Activated CD4-positive, alpha-beta T cell treated with anti-CD3 and anti-CD28 coated beads, Interleukin-10, Interleukin-2, amounts not matched to agents 100 ng/mL and 50 ng/mL, durations not matched to agents 16 hours and 8 hours (primary cell): Measurements from ENCODE around the gene FKBP1A.
A peak's percentile ranks its signal among the peaks of the same experiment; 100 is the strongest.

Experiments used
- DNase-seq: peaks from one replicate; pipeline ENCODE4 v3.0.0-alpha.2; 2020

Gene FKBP1A

DNA sequence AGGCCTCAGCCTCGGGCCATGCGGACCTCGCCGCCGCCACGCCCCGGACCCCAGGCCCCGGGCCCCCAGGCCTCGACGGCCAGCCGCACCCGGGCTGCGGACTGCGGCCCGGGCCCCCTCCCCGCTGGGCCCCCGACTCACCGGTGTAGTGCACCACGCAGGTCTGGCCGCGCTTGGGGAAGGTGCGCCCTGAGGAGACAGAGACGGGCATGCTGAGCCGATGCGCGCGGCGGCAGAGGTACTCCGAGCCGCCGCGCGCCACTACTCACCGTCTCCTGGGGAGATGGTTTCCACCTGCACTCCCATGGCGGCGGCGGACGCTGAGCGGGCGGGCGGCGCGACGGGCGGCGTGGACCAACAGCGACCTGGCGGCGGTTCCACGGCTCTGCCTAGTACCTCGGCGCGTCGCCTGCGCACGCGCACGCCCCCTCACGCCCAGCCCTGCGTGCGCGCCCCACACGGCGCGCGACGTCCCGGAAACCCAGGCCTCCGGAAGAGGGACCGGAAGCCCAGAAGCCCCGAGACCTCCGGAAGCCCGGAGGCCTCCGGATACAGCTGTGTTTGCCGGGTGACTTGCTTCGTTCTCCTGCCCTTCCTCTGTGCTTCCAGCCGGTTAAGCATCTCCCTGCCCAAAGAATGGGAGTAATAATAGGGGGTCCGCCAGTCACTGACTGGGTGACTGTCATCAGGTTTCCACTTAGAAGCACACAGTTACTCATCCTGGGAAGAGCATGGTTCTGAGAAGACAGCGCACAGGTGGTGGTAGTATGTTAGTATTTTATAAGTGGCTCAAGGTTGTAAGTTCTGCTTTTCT lies at the start of gene FKBP1A:
Gene FKBP1A (minus strand): TSS at position 362 of the 814 bp plus-strand sequence. CDS start 56 bp downstream, at position 306.
- DNase-seq = peak; percentile 96

DNA sequence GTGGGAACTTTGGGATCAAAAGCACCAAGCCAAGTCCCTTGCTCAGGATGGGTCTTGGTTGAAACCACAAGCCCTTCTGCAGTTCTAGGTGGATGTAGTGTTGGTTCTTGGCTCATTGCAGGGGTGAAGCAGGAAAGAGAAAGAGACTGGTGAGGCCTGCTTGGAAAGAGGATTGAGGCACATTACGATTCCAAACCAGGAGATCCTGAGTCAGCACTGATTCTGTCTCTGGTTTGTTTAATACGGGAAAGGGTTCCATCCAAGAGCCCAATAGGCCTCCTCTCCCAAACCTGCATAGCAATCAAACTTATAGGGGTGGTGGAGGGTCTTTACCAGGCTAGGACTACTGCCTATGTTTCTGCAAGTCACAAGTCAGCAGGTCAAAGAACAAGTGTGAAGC lies 49.5 kb upstream of the FKBP1A start:
- DNase-seq = no peak

DNA sequence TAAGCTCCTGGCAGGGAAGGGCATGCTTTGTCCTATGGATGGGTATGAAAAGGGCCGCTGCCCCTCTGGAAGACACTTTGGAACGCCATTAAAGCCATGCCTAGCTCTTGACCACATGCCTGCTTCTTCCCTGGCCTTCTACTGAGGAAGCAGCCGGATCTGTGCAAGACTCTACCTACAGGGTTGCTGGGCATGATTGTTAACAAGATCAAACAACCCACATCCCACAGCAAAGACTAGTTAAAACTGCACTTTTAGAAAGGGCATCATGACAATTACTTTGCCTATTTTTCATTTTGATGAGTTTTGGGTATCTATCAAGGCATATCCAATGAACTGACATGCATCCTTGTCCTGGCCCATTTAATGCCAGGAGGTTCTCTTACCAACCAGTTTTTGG lies 48.3 kb upstream of the FKBP1A start:
- no peak for DNase-seq

DNA sequence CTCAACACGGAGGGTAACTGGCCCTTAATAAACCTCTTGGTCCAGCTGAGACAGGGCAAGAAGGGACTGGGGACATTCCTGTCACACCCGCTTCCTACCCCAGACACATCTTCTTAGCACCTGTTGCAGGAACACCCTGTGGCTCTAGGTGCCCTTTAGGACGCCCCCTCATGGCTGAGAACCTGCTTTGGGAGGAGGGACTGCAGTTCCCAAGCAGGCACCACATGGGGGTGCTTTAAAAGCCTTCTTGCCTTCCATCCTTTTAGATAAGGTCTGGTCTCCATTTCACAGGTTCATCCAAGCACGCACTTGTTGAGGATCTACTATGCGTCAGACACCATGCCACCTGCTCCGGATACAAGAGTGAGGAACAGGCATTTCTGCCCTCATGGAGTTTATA lies 47.2 kb upstream of the FKBP1A start:
- DNase-seq = peak; percentile 38

DNA sequence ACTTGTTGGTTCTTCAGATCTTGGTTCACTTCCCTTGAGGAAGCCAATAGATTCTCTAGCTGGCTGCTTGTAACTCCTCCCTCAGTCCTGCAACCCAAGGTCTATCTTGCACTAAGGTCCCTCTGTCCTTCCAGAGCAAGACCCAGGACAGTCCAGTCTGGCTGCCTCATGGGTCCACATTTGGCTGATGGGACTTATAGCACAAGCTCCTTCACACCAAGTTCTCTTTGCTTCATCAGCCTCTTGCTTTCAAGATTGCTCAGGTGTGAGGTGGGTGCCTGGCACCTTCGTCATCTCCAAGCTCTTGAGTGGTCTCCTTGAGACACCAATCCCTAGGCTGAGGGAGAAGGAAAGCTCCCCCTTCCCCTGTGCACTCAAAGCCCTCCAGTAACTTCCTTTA lies 45.5 kb upstream of the FKBP1A start:
- no peak for DNase-seq

DNA sequence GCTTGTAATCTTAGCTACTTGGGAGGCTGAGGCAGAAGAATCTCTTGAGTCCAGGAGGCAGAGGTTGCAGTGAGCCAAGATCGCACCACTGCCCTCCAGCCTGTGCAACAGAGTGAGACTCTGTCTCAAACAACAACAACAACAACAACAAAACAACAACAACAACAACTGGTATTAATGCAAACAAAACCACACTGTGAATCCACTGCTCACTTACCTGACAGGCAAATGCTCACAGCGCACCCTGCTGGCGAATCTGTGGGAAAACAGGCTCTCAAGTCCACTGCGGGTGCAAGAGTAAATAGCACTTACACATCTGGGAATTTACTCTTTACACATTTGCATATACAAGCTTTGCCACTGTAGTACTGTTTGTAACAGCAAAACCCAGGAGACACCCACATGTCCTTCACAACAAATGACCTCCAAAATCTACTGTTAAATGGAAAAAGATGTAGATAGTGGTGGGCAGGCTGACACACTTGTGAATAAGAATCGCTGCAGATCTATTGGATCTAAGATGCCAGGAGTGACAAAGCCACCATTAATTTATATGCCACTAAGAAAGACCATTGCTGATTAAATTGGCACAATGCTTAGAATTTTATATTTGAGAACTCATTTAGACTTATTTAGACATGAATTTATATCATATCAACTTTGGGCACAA lies 44.5 kb upstream of the FKBP1A start:
- peak; percentile 82 for DNase-seq

DNA sequence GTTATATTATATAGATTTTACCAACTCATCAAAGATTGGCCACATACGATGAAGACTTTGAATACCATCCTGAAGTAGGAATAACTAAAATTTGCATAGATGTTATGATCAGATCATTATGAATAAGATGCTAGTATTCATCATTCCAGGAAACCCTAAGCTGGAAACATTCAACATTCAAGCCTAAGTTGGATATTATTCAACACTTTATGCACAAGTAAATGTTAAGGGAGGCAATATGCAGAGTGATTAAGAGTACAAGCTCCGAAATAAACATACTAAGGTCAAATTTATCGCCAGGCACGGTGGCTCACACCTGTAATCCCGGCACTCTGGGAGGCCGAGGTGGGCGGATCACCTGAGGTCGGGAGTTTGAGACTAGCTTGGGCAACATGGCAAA lies 43.4 kb upstream of the FKBP1A start:
- DNase-seq = no peak

DNA sequence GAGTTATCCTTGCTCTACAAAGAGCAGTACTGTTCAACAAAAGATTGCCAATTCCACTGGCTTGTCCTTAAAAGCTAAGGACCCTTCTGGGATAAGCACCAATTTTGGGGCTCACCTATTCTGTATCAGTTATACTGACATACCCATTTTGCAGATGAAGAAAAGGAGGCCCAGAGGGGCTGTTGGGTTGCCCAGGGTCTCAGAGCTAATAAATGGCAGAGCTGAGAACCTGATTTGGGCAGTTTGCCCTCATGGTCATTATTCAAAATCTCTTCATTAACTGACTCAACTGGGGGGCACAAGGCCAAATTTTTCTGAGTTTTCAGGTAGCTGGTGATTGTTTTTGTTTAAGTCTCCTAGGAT lies 42.5 kb upstream of the FKBP1A start:
- no peak for DNase-seq

DNA sequence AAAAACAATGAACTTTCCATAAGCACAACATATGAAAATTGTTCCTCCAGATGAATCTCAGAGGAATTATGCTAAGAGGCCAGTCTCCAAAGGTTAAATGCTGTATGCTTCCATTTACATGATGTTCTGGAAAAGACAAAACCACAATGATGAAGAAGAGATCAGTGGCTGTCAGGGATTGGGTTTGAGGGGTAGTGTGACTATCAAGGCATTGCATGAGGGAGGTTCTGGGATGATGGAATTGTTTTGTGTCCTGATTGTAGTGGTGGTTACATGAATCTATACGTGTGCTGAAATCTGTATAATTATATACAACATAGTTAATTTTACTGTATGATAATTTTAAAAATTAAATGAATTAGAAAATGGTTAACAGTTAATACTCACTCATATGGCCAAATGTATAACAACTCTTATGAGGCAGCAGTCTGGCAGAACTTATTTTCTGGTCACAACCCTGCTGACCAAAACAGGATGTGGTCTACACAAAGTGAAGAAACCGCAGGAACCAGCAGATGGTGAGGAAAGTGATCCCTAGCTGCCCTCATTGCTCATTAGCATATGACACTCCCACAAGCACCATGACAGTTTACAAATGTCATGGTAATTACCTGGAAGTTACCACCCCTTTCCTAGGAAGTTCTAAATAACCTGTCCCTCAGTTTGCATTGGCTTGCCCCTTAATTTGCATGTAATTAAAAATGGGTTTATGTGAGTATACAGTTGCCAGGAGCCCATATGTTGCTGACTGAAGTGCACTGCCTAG lies 41.9 kb upstream of the FKBP1A start:
- DNase-seq = peak; percentile 90

DNA sequence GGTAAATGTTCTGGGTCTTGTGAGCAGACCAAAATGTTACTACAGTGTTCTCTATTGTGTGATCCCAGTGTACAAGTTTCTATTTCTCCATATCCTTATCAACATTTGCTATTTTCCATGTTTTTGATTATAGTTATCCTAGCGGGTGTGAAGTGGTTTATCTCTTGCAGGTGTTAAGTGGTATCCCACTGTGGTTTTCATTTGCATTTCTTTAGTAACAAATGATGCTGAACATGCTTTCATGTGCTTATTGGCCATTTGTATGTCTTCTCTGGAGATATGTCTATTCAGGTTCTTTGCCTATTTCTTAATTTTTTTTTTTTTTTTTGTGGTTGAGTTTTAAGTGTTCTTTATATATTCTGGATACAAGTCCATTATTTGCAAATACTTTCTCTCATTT lies 38.3 kb upstream of the FKBP1A start:
- no peak for DNase-seq

DNA sequence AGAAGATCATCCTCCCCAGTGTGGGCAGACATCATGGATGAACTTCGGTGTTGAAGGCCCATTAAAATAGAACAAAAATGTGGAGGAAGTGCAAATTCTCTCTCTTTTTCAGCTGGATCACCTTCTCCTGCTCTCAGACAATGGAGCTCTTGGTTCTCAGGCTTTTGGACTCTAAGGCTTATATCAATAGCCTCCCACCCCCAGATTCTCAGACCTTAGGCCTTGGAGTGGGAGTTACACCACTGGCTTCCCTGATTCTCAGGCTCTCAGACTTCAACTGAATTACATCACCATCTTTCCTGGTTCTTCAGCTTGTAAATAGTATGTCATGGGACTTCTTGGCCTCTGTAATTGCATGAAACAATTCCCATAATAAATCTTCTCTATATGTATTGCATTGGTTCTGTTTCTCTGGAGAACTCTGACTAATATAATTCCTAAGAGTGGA lies 37.2 kb upstream of the FKBP1A start:
- no peak for DNase-seq

DNA sequence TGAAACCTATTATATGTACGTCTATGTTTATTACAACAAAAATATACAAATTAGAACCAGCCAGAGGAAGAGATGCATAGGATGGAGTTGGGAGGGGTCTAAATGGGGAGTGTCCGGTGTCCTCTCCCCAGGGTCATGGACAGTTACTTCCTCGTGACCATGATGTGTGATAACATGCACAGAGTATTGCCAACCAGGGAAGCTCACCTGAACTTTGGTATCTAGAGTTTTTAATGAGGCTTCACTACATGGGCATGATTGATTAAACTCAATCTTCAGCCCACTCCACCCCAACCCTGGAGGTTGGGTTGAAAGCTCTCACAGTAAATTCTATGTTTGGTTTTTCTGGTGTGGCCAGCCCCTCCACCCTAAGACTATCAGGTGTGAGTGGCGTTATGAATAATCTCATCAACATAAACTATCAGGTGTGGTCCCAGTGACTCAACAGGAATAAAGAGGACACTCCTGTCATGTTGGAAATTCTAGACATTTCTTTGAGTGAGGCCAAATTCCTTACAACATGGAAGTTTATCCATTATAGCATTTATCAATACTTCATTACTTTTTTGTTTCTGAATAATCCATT lies 36.4 kb upstream of the FKBP1A start:
- no peak for DNase-seq

DNA sequence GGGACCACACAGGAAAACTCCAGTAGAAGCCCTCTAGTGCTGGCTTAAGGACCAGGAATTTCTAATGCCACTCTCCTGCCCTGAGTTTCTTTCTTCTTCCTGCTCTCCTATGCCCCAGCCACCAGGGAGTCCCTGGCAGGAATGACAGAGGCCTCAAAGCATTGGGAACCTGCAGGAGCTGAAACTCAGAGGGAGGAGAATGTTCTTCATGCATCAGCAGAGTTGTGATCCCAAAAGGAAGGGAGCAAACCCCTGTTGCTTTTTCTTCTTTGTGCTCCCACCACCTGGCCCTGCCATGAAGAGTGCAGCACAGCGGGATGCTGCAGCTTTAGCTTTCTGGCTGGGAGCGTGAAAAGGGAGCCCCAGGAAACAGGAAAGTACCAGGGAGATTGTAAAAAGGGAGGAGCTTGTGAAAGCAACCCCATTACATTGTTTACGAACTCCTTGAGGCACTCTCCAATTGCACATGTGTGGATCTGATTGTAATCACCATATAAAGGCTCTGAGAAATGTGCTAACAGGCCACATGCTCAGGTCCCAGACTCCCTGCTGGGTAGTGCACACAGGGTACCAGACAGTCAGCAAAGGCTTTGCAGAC lies 34.7 kb upstream of the FKBP1A start:
- DNase-seq = no peak

DNA sequence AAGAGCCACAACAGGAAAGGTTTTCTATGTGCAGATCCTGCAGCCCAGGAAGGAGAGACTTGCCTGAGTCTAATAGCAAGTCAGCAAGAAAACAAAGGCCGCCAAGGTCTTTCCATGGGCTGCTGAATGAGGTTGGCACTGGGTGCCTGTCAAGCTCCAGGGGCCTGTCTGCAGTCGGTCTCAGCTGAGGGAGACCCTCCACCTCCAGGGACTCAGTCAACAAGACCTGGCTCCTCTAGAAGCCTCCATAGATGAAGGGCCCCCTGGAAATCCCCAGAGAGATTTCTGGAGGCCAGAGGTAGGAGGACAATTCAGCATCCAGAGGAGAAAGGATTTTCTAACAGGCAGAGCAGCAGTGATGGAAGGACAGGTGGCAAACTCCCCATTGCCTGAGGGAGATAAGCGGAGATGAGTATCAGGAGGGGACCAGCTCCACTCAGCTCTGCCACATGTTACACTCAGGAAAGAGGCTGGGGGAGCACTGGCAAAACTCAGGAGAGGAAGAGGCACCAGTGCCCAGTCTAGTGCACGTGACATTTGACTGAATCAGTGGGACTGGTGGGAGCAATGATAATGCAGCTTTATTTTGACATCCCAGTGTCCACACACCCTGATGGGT lies 33.5 kb upstream of the FKBP1A start:
- DNase-seq = no peak

DNA sequence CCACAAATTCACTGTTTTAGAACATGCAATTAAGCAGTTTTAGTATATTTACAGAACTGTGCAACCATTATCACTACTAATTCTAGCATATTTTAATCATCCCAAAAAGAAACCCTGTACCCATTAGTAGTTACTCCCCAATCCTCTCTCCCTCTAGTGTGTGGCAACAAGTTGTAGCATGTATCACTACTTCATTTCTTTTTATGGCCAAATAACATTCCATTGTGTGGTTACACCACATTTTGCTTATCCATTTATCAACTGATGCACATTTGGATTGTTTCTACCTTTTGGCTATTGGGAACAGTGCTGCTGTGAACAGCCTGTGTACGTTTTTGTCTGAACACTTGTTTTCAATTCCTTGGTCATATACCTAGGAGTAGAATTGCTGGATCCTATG lies 31.5 kb upstream of the FKBP1A start:
- DNase-seq = no peak

DNA sequence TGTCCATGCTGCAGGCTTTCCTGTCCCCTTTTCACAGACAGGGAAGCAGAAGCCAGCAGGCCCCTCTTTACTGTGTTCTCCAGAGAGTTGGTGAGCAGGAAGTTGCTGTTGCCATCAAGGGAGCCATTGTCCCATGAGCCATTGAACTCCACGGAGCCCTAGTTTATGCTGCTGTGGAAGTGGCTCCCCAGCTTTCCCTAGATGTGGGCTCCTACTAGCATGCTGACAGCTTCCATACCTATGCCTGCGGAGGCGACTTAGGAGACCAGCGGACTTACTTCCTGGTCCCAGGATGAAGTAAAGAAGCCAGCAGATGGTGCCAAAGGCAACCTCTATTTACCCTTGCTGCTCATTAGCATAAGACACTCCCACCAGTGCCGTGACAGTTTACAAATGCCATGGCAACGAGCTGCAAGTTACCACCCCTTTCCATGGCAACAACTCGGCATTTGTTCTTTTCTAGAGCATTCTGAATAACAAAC lies 30.8 kb upstream of the FKBP1A start:
- no peak for DNase-seq

DNA sequence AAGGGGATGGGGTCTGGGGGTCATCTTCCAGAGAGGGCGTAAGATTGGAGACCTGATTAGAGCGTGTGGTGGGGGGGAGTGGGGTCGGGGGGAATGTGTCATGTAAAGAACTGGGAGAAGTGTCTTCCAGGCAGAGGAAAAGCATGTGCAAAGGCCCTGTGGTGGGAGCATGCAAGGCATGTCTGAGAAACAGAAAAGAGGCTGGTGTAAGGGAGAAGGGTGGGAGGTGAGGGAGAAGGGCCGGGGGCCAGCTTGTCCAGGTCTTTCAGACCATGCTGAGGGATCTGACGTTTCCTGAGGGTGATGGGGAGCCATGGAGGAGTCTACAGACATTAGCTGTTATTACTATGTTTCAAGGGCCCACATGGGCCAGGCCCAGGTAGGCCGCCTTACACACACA lies 30.4 kb upstream of the FKBP1A start:
- no peak for DNase-seq

DNA sequence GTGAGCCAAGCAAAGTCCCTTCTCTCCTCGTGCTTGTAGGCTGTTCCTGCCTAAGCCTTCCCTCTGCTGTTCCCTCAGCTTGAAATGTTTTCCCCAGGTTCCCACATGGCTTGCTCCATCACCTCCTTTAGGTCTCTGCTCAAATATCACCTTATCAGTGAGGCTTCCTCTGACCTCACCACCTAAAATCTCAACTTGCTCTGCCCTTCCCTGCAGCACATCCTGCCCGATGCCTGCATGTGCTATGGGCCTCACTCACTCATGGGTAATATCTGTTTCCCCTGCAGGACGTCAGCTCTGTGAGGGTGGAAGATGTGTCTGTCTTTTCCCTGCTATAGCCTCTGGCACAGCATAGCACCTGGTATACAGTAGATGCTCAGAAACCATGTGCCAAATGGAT lies 29.9 kb upstream of the FKBP1A start:
- DNase-seq = no peak

DNA sequence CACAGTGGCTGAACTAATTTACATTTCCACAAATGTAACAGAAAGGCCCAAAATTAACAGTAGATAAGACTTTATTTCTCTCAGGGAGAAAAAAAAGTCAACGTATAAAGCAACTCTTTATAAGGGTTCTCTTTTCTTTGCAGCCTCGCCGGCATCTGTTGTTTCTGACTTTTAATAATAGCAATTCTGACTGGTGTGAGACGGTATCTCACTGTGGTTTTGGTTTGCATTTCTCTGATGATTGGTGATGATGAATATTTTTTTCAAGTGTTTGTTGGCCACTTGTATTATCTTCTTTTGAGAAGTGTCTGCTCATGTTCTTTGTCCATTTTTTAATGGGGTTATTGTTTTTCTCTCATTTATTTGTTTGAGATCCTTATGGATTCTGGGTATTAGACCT lies 27.2 kb upstream of the FKBP1A start:
- DNase-seq = no peak

DNA sequence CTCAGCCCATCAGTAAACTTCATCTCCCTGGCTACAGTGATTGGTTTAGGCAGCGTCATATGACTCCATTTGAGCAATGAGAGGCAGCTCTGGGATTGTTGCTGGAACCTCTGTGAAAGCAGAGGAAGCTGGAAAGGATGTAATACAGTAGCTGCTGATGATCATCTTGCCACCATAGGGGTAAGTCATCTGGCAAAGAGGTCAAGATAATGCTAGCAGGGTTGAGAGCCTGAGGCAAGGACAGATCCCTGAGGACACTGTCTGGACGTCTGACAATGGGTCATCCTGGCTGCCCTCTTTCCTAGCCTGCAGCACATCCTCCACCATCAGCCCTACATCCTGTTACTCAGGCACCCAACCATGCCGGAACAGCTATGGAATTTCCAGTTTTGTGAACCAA lies 25.5 kb upstream of the FKBP1A start:
- no peak for DNase-seq

DNA sequence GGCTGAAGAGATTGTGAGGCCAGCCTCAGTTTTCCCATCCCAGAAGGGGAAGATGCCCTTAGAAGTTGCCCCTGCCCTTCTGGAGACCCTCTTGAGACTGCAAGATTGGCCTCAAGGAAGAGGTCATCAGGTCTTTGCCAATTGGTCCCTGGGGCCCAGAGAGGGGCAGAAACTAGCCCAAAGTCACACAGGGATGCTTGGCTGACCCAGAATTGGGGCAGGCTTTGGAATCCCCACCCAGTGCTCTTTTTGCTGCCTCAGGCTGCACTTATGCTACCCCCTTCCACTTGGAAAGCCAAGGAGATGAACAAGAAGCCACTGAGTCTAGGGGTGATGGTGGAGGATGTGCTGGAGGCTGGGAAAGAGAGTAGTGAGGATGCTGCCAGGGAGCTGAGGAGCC lies 24.9 kb upstream of the FKBP1A start:
- DNase-seq = no peak

DNA sequence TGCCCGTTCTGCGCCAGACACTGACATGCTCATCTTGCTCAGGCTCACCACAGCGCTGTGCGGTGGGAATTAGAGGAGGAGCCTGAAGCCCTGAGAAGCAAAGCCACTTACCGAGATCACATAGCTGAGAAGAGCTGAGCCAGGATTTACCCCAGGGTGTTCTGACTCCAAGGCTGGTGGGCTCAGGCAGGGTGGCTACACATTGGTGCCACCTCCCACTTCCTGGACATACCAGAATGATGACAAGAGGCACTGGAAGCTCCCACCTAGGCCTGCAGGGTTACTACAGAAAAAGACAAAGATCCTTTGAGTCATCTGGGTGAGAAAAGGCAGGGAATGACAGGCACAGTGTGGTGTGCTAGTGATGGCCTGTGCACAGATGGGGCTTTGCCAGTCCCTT lies 24.4 kb upstream of the FKBP1A start:
- DNase-seq = no peak
